Keratinocyte (primary cell): ENCODE measurements around the gene NAXD. TPM values are rescaled to one million over a fixed set of nuclear protein-coding genes. Genes with fewer than 3 reads are reported as not detected.

Experiments used
- DNase-seq: peaks from one replicate; pipeline ENCODE4 v3.0.0-alpha.2; 2011; ENCODE audit warnings: low read depth, missing footprints, low spot score
- FAIRE-seq: peaks from 2 replicates; lab custom pipeline; 2011; peaks lifted over from hg19 to GRCh38; lab: Jason Lieb, UNC
- H2AFZ ChIP-seq: 2 replicates; pipeline ENCODE4 v1.6.0; 2012; ENCODE audit warnings: low read length, control low read depth, inconsistent platforms; ENCODE audit not compliant: control insufficient read depth
- H3K27ac ChIP-seq: 2 replicates; pipeline ENCODE4 v1.5.1; 2011; ENCODE audit warnings: low read length; ENCODE audit not compliant: control insufficient read depth, insufficient read depth
- H3K27me3 ChIP-seq: 3 replicates; pipeline ENCODE4 v1.6.0; 2011; ENCODE audit warnings: low read length; ENCODE audit not compliant: control insufficient read depth, insufficient read depth; ENCODE audit errors: extremely low read depth
- H3K36me3 ChIP-seq, 2 experiments: 2 replicates in 1 of 2; 3 replicates in 1 of 2; pipeline ENCODE4 v1.5.1; 2011; ENCODE audit warnings: low read length in 2 of 2, mild to moderate bottlenecking in 1 of 2; ENCODE audit not compliant: control insufficient read depth in 2 of 2, insufficient read depth in 2 of 2; ENCODE audit errors: extremely low read depth in 1 of 2
- H3K4me1 ChIP-seq: 3 replicates; pipeline ENCODE4 v1.5.1; 2011; ENCODE audit warnings: low read length; ENCODE audit not compliant: control insufficient read depth, insufficient read depth; ENCODE audit errors: extremely low read depth
- H3K4me2 ChIP-seq: 3 replicates; pipeline ENCODE4 v1.6.0; 2011; ENCODE audit warnings: low read depth, low read length; ENCODE audit not compliant: control insufficient read depth, insufficient read depth; ENCODE audit errors: extremely low read depth
- H3K4me3 ChIP-seq, 3 experiments: fragments of 200-600 bp in 1 of 3; sonication (generic) in 1 of 3; 2 replicates in 2 of 3; 3 replicates in 1 of 3; pipeline ENCODE4 v1.5.1; 2011 to 2016; ENCODE audit warnings: low read length in 3 of 3, mild to moderate bottlenecking in 3 of 3, control low read depth in 2 of 3, inconsistent platforms in 1 of 3, low read depth in 1 of 3, mixed read lengths in 1 of 3, mixed run types in 1 of 3, moderate library complexity in 1 of 3; ENCODE audit not compliant: control insufficient read depth in 2 of 3, insufficient read depth in 2 of 3; ENCODE audit errors: extremely low read depth in 1 of 3
- H3K79me2 ChIP-seq: 2 replicates; pipeline ENCODE4 v1.6.0; 2012; ENCODE audit warnings: low read length; ENCODE audit not compliant: control insufficient read depth, insufficient read depth
- H3K9ac ChIP-seq: 3 replicates; pipeline ENCODE4 v1.6.0; 2011; ENCODE audit warnings: low read length; ENCODE audit not compliant: control insufficient read depth, insufficient read depth; ENCODE audit errors: extremely low read depth
- H3K9me1 ChIP-seq: 3 replicates; pipeline ENCODE4 v1.6.0; 2011; ENCODE audit warnings: low read length; ENCODE audit not compliant: control insufficient read depth, insufficient read depth; ENCODE audit errors: extremely low read depth
- H3K9me3 ChIP-seq: 2 replicates; pipeline ENCODE4 v1.5.1; 2012; ENCODE audit warnings: low read depth, low read length; ENCODE audit not compliant: control insufficient read depth
- H4K20me1 ChIP-seq: 3 replicates; pipeline ENCODE4 v1.6.0; 2011; ENCODE audit warnings: low read length; ENCODE audit not compliant: control insufficient read depth, insufficient read depth; ENCODE audit errors: extremely low read depth
- EZH2 ChIP-seq: IDR thresholded peaks from one replicate; pipeline ENCODE4 v1.6.1; 2012; ENCODE audit warnings: inconsistent platforms, mild to moderate bottlenecking, low read length, moderate library complexity
- dilution Hi-C: fragments of 300-500 bp; cut with MboI; formaldehyde crosslinking; loops from one replicate; pipeline ENCODE4 v1.7.0; 2020; ENCODE audit warnings: low sequenced_read_pairs; ENCODE audit not compliant: extremely low pct_ligation_motif_present
- polyA plus RNA-seq, 5 experiments: library from polyadenylated mRNA; depleted of rRNA in 3 of 5; stranded (reverse) in 3 of 5; stranded (forward) in 1 of 5; unstranded in 1 of 5; fragments of >200 nt; gene quantifications; 1 replicate in 1 of 5; 2 replicates in 3 of 5; 3 replicates in 1 of 5; pipeline versions ENCODE4 v1.2.1 to v1.2.3, GENCODE V29; 2011 to 2012; ENCODE audit warnings: missing spikeins in 2 of 5, low read depth in 1 of 5, low replicate concordance in 1 of 5
- TF ChIP-seq, protein P1 (sequence below), 3 experiments: IDR thresholded peaks in 1 of 3; conservative IDR thresholded peaks in 1 of 3; optimal IDR thresholded peaks in 1 of 3; 2 replicates in 2 of 3; 3 replicates in 1 of 3; pipeline versions ENCODE3 to v1.5.1; 2011; ENCODE audit warnings: low read length in 3 of 3, mild to moderate bottlenecking in 3 of 3, moderate library complexity in 2 of 3, control low read depth in 1 of 3, inconsistent platforms in 1 of 3; ENCODE audit not compliant: insufficient read depth in 2 of 3; ENCODE audit errors: extremely low read depth in 1 of 3

The NAXD gene
- polyA plus RNA-seq, 1 donor (not counting 4 experiments of a cell fraction or from before 2014, with no cell fraction given) = 18.0 TPM

DNA sequence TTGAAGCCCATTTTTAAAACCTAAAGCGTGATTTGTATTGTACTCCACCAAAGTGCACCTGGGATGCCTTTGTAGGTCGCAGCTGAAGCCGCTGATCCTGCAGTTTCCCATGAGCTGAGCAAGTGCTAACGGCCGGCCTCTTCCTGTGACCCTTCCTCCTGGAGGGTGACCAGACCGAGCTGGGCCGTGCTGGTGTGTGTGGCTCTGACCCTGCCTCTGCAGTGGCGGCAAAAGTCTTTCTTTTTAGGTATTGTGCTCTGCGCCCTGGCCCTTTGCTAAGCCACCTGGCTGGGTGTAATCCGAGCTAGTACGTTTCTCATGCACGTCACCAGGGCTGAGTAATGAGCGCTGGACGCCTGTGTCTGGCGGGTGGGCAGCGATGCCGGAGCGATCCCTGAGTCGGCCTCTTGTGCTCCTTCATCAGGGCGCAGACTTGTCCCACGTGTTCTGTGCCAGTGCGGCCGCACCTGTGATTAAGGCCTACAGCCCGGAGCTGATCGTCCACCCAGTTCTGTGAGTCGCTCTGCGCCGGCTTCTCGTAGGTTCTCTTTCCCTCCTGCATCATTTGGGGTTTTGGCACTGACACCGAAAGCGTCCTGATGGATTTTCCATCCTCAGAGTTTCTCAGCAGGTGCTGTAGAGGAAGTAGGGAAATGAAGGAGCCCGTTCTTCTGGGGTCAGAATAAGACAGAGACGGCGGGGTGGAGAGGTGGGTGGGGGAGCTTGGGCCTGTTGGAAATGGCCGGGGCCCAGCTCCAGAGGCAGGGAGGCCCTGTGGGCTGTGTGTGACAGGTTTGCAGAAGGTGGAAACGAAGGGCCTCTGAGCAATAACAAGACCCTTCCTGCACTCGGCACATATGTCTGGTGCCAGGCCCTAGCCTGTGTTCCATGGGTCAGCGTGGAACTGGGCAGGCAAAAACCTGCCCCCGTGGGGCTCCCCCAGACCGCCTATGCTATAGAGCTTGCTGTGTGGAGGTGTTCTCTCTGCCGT lies 9.7 kb downstream of the NAXD start:
- DNase-seq (no peak), FAIRE-seq (no peak)
- no peak for TF ChIP-seq EZH2
- TF ChIP-seq, protein P1, sequence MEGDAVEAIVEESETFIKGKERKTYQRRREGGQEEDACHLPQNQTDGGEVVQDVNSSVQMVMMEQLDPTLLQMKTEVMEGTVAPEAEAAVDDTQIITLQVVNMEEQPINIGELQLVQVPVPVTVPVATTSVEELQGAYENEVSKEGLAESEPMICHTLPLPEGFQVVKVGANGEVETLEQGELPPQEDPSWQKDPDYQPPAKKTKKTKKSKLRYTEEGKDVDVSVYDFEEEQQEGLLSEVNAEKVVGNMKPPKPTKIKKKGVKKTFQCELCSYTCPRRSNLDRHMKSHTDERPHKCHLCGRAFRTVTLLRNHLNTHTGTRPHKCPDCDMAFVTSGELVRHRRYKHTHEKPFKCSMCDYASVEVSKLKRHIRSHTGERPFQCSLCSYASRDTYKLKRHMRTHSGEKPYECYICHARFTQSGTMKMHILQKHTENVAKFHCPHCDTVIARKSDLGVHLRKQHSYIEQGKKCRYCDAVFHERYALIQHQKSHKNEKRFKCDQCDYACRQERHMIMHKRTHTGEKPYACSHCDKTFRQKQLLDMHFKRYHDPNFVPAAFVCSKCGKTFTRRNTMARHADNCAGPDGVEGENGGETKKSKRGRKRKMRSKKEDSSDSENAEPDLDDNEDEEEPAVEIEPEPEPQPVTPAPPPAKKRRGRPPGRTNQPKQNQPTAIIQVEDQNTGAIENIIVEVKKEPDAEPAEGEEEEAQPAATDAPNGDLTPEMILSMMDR (optimal IDR thresholded peaks at IDR 0.05 in 1 of 3, IDR thresholded peaks at IDR 0.05 in 1 of 3, conservative IDR thresholded peaks at IDR 0.05 in 1 of 3; ENCODE audit: extremely low read depth in 1 of 3, insufficient read depth in 2 of 3, low read length in 3 of 3) = no peak
- Histone ChIP-seq H3K79me2 (peaks cover 90% of the 10 kb centered on the region), H3K9ac (no peak overlapping the region), H3K4me3 (no peak overlapping the region), H3K9me3 (no peaks in the 10 kb centered on the region), H3K36me3 (peaks cover 19 to 35% of the 10 kb centered on the region in 2 experiments), H3K4me2 (no peak overlapping the region), H3K27ac (no peak overlapping the region), H3K9me1 (no peaks in the 10 kb centered on the region), H3K27me3 (no peaks in the 10 kb centered on the region), H2AFZ (no peak overlapping the region), H4K20me1 (peaks cover 15% of the 10 kb centered on the region), H3K4me1 (peaks cover 15% of the 10 kb centered on the region)
- dilution Hi-C loops = no loop called here

DNA sequence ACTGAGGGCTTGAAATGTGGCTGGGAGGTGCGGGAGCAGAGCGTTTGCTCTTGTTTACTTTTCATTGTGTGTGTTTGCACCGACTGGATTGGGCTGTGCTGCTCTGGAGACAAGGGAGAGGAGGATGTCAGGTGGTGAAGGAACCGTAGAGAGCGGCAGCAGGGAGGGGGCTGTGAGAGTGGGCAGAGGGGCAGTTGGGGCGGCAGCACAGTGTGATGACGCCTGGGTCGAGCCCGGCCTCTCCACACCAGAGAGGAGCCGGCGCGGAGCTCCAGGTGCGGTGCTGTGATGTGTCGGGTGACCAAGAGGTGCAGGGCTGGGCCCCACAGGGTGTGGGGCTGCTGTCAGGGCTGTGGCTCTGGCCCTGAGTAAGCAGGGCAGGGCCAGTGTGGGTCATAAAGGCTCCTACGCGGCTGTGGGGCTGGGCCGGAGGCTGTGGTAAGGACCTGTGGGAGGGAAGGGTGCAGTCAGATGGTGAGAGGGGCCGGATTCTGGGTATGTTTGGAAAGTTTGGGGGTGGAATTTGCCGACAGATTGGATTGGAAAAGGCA lies 10.5 kb downstream of the NAXD start:
- Histone ChIP-seq H3K4me2 (no peak overlapping the region), H3K79me2 (peaks cover 91% of the 10 kb centered on the region), H3K36me3 (peaks cover 21 to 35% of the 10 kb centered on the region in 2 experiments), H3K27ac (no peak overlapping the region), H2AFZ (no peak overlapping the region), H3K27me3 (no peaks in the 10 kb centered on the region), H3K9me1 (no peaks in the 10 kb centered on the region), H4K20me1 (peaks cover 15% of the 10 kb centered on the region), H3K9ac (no peak overlapping the region), H3K9me3 (no peaks in the 10 kb centered on the region), H3K4me3 (no peak overlapping the region), H3K4me1 (peaks cover 15% of the 10 kb centered on the region)
- dilution Hi-C loops = no loop called here
- no peak for TF ChIP-seq EZH2
- TF ChIP-seq, protein P1 (optimal IDR thresholded peaks at IDR 0.05 in 1 of 3, IDR thresholded peaks at IDR 0.05 in 1 of 3, conservative IDR thresholded peaks at IDR 0.05 in 1 of 3; ENCODE audit: extremely low read depth in 1 of 3, insufficient read depth in 2 of 3, low read length in 3 of 3) = no peak
- FAIRE-seq (no peak), DNase-seq (no peak)
